ENCODE measurements around the gene GUCY1A2. TPM values are rescaled to one million over a fixed set of nuclear protein-coding genes. Genes with fewer than 3 reads are reported as not detected.

The GUCY1A2 gene
- total RNA-seq, 1 experiment from 2014 or later: not detected

GRCh38 chr11:106989078-106989455 lies 29.2 kb downstream of the GUCY1A2 start:
- Mint-ChIP-seq H3K4me1 (ENCODE audit: low read depth, unreplicated experiment) (peaks cover 5% of the 10 kb centered on the region), H3K27ac (ENCODE audit: unreplicated experiment) (no peak overlapping the region), H3K4me3 (ENCODE audit: unreplicated experiment) (no peak overlapping the region), H3K27me3 (ENCODE audit: insufficient read depth, unreplicated experiment) (no peaks in the 10 kb centered on the region), H3K36me3 (ENCODE audit: insufficient read depth, unreplicated experiment) (no peaks in the 10 kb centered on the region), H3K9me3 (ENCODE audit: unreplicated experiment) (no peaks in the 10 kb centered on the region)
- no TSS peak for BruUV-seq (replicated peaks)
- intact Hi-C loops (cut with micrococcal nuclease; ENCODE audit: unreplicated experiment): no loop called here
- no peak for DNase-seq
- Histone ChIP-seq H3K4me3 (ENCODE audit: low read depth, low read length) (no peak overlapping the region), H3K4me1 (no peaks in the 10 kb centered on the region), H3K27me3 (replicated peaks; ENCODE audit: control insufficient read depth, insufficient read depth, low read length) (no peaks in the 10 kb centered on the region), H3K9me3 (no peaks in the 10 kb centered on the region), H3K36me3 (ENCODE audit: control insufficient read depth, insufficient read depth, low read length) (no peaks in the 10 kb centered on the region)
- POLR2A ChIA-PET: no interaction called here
- CTCF ChIA-PET: no interaction called here
- TF ChIP-seq CTCF (IDR thresholded peaks at IDR 0.05; ENCODE audit: insufficient read depth in 1 of 2, low read depth in 1 of 2, low read length in 1 of 2, severe bottlenecking in 1 of 2, unreplicated experiment in 1 of 2): no peak

GRCh38 chr11:106988151-106989077 lies 29.9 kb downstream of the GUCY1A2 start:
- H3K27ac Mint-ChIP-seq (ENCODE audit: unreplicated experiment): no peak overlapping the region
- ChIA-PET POLR2A (no interaction called here), CTCF (no interaction called here)

GRCh38 chr11:106986673-106987072 lies 31.6 kb downstream of the GUCY1A2 start:
- no peaks in the 10 kb centered on the region for H3K27me3 ChIP-seq (replicated peaks; ENCODE audit: control insufficient read depth, insufficient read depth, low read length)
- Mint-ChIP-seq H3K4me1 (ENCODE audit: low read depth, unreplicated experiment) (peaks cover 5% of the 10 kb centered on the region), H3K4me3 (ENCODE audit: unreplicated experiment) (no peak overlapping the region), H3K27ac (ENCODE audit: unreplicated experiment) (no peak overlapping the region), H3K36me3 (ENCODE audit: insufficient read depth, unreplicated experiment) (no peaks in the 10 kb centered on the region), H3K9me3 (ENCODE audit: unreplicated experiment) (no peaks in the 10 kb centered on the region), H3K27me3 (ENCODE audit: insufficient read depth, unreplicated experiment) (no peaks in the 10 kb centered on the region)
- ChIA-PET POLR2A (no interaction called here), CTCF (no interaction called here)
- TF ChIP-seq CTCF (IDR thresholded peaks at IDR 0.05; ENCODE audit: insufficient read depth in 1 of 2, low read depth in 1 of 2, low read length in 1 of 2, severe bottlenecking in 1 of 2, unreplicated experiment in 1 of 2): no peak
- intact Hi-C loops (cut with micrococcal nuclease; ENCODE audit: unreplicated experiment): no loop called here
- no peaks in the 10 kb centered on the region for H3K9me3 ChIP-seq
- no peaks in the 10 kb centered on the region for H3K4me1 ChIP-seq
- H3K36me3 ChIP-seq (ENCODE audit: control insufficient read depth, insufficient read depth, low read length): no peaks in the 10 kb centered on the region
- DNase-seq: no peak
- no TSS peak for BruUV-seq (replicated peaks)
- H3K4me3 ChIP-seq (ENCODE audit: low read depth, low read length): no peak overlapping the region

More at GRCh38 chr11:106988151-106989077, 29.9 kb downstream of the GUCY1A2 start:
- no peaks in the 10 kb centered on the region for H3K9me3 Mint-ChIP-seq (ENCODE audit: unreplicated experiment)
- no peak overlapping the region for H3K4me3 Mint-ChIP-seq (ENCODE audit: unreplicated experiment)
- H3K4me1 Mint-ChIP-seq (ENCODE audit: low read depth, unreplicated experiment): peaks cover 5% of the 10 kb centered on the region
- H3K27me3 Mint-ChIP-seq (ENCODE audit: insufficient read depth, unreplicated experiment): no peaks in the 10 kb centered on the region
- Histone ChIP-seq H3K4me3 (ENCODE audit: low read depth, low read length) (no peak overlapping the region), H3K4me1 (no peaks in the 10 kb centered on the region), H3K36me3 (ENCODE audit: control insufficient read depth, insufficient read depth, low read length) (no peaks in the 10 kb centered on the region), H3K9me3 (no peaks in the 10 kb centered on the region), H3K27me3 (replicated peaks; ENCODE audit: control insufficient read depth, insufficient read depth, low read length) (no peaks in the 10 kb centered on the region)
- intact Hi-C loops (cut with micrococcal nuclease; ENCODE audit: unreplicated experiment): no loop called here
- no peak for DNase-seq
- no peak for TF ChIP-seq CTCF (IDR thresholded peaks at IDR 0.05; ENCODE audit: insufficient read depth in 1 of 2, low read depth in 1 of 2, low read length in 1 of 2, severe bottlenecking in 1 of 2, unreplicated experiment in 1 of 2)
- BruUV-seq (replicated peaks): no TSS peak
- H3K36me3 Mint-ChIP-seq (ENCODE audit: insufficient read depth, unreplicated experiment): no peaks in the 10 kb centered on the region
